ENCODE data around the gene SCG5. TPM values are rescaled to one million over a fixed set of nuclear protein-coding genes. Genes with fewer than 3 reads are reported as not detected.

SCG5 gene
- total and polyA plus RNA-seq, 2 donors = 2.4 to 14.9 TPM

- Histone ChIP-seq H3K36me3 (ENCODE audit: insufficient read depth) (no peaks in the 10 kb centered on the region), H3K27ac (ENCODE audit: low read depth) (no peak overlapping the region)
These were observed 7.8 kb downstream of the SCG5 start for GRCh38 chr15:32649342-32649741.

DNA sequence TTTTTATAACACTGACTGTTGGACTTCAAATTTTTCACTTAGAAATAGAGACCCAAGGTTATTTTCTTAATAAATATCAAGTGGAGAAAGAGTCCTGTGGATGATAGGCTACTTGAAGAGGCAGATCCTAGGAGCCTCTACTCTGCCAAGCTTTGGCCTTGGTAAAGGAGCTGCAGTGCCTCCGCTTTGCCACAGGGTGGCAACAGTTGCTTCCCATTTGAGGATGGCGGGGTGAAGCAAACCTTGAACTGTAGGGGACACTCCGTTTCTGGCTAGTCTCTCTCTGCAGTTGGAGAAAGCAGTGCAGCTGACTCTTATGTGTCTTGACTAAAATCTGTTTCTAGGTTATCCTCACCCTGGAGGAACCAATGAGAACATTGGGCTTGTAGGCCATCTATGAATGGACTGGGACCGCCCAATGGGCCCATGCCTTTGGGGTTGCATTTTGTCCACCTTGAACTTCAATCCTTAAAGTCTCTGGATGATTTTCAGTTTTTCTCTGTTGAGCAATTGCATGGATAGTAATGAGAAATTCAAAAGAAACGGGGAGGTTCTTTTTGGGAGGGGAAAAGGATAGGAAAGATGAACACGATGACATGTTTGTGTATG is 9.8 kb downstream of the SCG5 start:
- H3K4me3 ChIP-seq (ENCODE audit: low read depth, low read length) = no peak overlapping the region
- H3K4me1 ChIP-seq (ENCODE audit: insufficient read depth) = no peaks in the 10 kb centered on the region
- H3K36me3 ChIP-seq (ENCODE audit: insufficient read depth) = no peaks in the 10 kb centered on the region
- no peak overlapping the region for H3K27ac ChIP-seq (ENCODE audit: low read depth)
- WGBS = 49% methylated on average over 6 of the region's 6 CpGs
- no peak for DNase-seq (ENCODE audit: extremely low spot score)

More at GRCh38 chr15:32649342-32649741, 7.8 kb downstream of the SCG5 start:
- no peaks in the 10 kb centered on the region for H3K4me1 ChIP-seq (ENCODE audit: insufficient read depth)
- WGBS = 66% methylated on average over 5 of the region's 5 CpGs
- no peak overlapping the region for H3K4me3 ChIP-seq (ENCODE audit: low read depth, low read length)
- DNase-seq (ENCODE audit: extremely low spot score) = no peak

GRCh38 chr15:32652178-32652577 is 10.7 kb downstream of the SCG5 start:
- no peak for DNase-seq (ENCODE audit: extremely low spot score)
- Histone ChIP-seq H3K36me3 (ENCODE audit: insufficient read depth) (no peaks in the 10 kb centered on the region), H3K4me3 (ENCODE audit: low read depth, low read length) (no peak overlapping the region), H3K4me1 (ENCODE audit: insufficient read depth) (no peaks in the 10 kb centered on the region), H3K27ac (ENCODE audit: low read depth) (no peak overlapping the region)
- WGBS = 63% methylated on average over 3 of the region's 3 CpGs

DNA sequence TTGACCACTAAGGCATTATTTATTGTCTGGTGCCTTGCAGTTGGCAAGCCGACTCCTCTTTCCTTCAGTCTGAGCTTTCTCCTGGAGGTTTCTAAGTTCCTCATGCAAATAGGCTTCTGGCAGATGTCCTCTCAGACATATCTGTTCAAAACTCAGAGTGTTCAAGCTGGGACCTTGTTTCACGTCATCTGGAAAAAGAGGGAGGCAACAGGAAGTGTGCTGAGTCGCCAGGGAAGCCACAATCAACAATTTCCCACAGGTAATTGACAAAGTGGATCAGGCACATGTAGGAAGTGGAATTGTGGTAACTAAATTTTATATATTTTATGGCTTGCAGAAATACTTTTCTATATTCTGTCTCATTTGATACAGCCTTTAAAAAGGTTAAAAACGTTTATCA is 14.6 kb downstream of the SCG5 start:
- no peak overlapping the region for H3K4me3 ChIP-seq (ENCODE audit: low read depth, low read length)
- no peak for DNase-seq (ENCODE audit: extremely low spot score)
- no peaks in the 10 kb centered on the region for H3K36me3 ChIP-seq (ENCODE audit: insufficient read depth)
- H3K27ac ChIP-seq (ENCODE audit: low read depth) = no peak overlapping the region
- no peaks in the 10 kb centered on the region for H3K4me1 ChIP-seq (ENCODE audit: insufficient read depth)
- WGBS = 53% methylated on average over 4 of the region's 4 CpGs

DNA sequence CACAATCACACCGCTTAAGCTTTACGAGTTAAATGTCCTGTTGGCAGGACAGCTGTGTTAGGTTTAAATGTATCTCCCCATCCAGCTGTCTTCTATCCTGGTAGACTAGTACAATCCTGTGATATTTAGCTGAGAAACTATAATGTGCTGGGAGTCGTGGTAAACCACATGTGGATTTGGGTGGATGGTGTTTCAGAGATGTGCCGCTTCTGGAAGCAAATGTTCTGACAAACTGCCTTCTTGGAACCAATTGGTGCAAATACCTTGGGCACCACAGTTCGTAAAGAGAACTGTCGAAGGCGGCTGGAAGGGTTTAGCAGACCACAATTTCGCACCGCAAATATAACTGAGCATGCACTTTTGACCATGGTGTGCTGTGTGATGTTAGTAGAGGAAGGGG is 15.0 kb downstream of the SCG5 start:
- DNase-seq (ENCODE audit: extremely low spot score) = no peak
- Histone ChIP-seq H3K4me1 (ENCODE audit: insufficient read depth) (no peaks in the 10 kb centered on the region), H3K36me3 (ENCODE audit: insufficient read depth) (no peaks in the 10 kb centered on the region), H3K27ac (ENCODE audit: low read depth) (no peak overlapping the region), H3K4me3 (ENCODE audit: low read depth, low read length) (no peak overlapping the region)
- WGBS = 69% methylated on average over 9 of the region's 9 CpGs

GRCh38 chr15:32657198-32657883 is 15.8 kb downstream of the SCG5 start:
- DNase-seq (ENCODE audit: extremely low spot score) = no peak
- H3K4me3 ChIP-seq (ENCODE audit: low read depth, low read length) = no peak overlapping the region
- no peak overlapping the region for H3K27ac ChIP-seq (ENCODE audit: low read depth)
- WGBS = 82% methylated on average over 5 of the region's 5 CpGs
- no peaks in the 10 kb centered on the region for H3K36me3 ChIP-seq (ENCODE audit: insufficient read depth)
- no peaks in the 10 kb centered on the region for H3K4me1 ChIP-seq (ENCODE audit: insufficient read depth)

GRCh38 chr15:32657941-32658340 is 16.4 kb downstream of the SCG5 start:
- 98% methylated on average over 2 of the region's 2 CpGs for WGBS
- no peak overlapping the region for H3K4me3 ChIP-seq (ENCODE audit: low read depth, low read length)
- H3K36me3 ChIP-seq (ENCODE audit: insufficient read depth) = no peaks in the 10 kb centered on the region
- no peaks in the 10 kb centered on the region for H3K4me1 ChIP-seq (ENCODE audit: insufficient read depth)
- no peak for DNase-seq (ENCODE audit: extremely low spot score)
- no peak overlapping the region for H3K27ac ChIP-seq (ENCODE audit: low read depth)

DNA sequence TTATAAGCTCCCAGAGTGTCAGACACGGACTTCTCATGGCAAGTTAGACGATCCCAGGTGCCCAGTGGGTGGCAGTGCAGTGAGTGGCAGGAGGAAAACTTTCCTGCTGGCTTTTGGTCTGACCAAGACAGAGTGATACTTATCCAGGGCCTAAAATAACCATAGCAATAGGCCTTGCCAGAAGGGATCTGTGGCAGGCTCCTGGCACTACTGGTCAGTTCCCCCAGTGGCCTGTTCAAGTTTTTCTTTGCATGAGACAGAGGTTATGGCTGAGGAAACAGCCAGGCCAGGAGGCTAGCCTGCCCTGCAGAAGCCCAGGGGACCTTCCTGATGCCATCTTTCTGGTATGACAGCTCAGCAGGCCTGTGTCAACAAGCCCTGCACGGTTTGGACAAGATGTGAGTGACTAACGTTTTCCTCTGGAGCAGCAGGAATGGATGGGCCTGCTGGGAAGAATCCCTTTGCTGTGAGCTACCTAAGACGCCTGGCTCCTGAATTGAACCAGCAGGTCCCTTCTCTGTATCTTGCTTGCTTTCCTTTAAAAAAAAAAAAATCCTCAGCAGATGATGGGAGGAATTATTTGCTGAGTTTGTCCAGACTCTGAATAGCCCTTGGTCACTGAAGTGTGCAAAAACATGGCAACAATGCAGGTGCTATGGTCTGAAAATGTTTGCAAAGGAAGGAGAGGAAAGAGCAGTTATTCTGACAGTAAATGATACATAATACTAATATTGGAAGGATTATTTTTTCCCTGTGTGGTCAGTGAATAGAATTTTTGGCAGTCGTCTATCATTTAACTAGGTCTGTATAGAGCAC is 18.0 kb downstream of the SCG5 start:
- DNase-seq (ENCODE audit: extremely low spot score) = no peak
- H3K27ac ChIP-seq (ENCODE audit: low read depth) = no peak overlapping the region
- H3K4me3 ChIP-seq (ENCODE audit: low read depth, low read length) = no peak overlapping the region
- WGBS = 65% methylated on average over 6 of the region's 6 CpGs
- no peaks in the 10 kb centered on the region for H3K36me3 ChIP-seq (ENCODE audit: insufficient read depth)
- no peaks in the 10 kb centered on the region for H3K4me1 ChIP-seq (ENCODE audit: insufficient read depth)

DNA sequence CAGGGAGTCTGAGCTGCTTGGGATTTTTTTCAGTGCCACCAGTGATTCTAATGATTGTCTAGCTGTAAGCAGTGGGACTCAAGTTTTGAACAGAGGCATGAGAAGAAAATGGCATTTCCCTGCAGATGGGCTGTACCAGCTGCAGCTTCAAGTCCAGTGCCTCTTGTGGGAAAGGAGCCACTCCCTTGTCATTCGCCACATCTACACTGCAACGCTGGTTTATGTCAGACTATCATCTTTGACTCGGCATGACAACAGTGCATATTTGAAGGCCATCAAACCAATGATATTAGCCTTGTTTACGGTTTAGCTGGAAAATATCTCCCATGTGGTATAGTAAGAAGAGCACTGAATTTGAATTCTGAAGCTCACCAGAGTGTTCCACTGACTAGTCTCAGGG is 22.2 kb downstream of the SCG5 start:
- no peaks in the 10 kb centered on the region for H3K4me1 ChIP-seq (ENCODE audit: insufficient read depth)
- no peak overlapping the region for H3K4me3 ChIP-seq (ENCODE audit: low read depth, low read length)
- no peak for DNase-seq (ENCODE audit: extremely low spot score)
- no peak overlapping the region for H3K27ac ChIP-seq (ENCODE audit: low read depth)
- H3K36me3 ChIP-seq (ENCODE audit: insufficient read depth) = no peaks in the 10 kb centered on the region
- whole genome bisulfite sequencing = 96% methylated on average over 4 of the region's 4 CpGs

DNA sequence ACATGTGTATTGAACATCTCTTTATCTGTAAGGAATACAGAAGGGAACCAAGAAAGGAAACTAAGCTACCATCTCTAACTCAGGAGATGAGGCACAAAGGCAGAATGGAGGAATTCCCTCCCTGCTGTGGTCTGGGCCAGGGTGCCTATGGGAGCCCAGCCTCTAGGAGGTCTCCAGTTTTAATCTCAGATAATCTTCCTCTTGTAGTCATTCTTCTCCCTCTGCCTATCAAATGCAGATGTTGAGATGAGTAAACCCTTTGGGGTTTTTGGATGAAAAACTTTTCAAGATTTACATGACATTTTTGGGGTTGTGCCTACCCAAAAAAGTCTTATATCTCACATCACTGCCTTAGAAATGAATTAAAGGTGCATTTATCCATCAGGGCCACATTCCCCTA is 23.3 kb downstream of the SCG5 start:
- Histone ChIP-seq H3K4me1 (ENCODE audit: insufficient read depth) (no peaks in the 10 kb centered on the region), H3K36me3 (ENCODE audit: insufficient read depth) (no peaks in the 10 kb centered on the region), H3K27ac (ENCODE audit: low read depth) (no peak overlapping the region), H3K4me3 (ENCODE audit: low read depth, low read length) (no peak overlapping the region)
- DNase-seq (ENCODE audit: extremely low spot score) = no peak

GRCh38 chr15:32667321-32667720 is 25.8 kb downstream of the SCG5 start:
- WGBS = 98% methylated on average over 6 of the region's 6 CpGs
- Histone ChIP-seq H3K27ac (ENCODE audit: low read depth) (no peak overlapping the region), H3K36me3 (ENCODE audit: insufficient read depth) (no peaks in the 10 kb centered on the region), H3K4me3 (ENCODE audit: low read depth, low read length) (no peak overlapping the region), H3K4me1 (ENCODE audit: insufficient read depth) (no peaks in the 10 kb centered on the region)
- no peak for DNase-seq (ENCODE audit: extremely low spot score)

DNA sequence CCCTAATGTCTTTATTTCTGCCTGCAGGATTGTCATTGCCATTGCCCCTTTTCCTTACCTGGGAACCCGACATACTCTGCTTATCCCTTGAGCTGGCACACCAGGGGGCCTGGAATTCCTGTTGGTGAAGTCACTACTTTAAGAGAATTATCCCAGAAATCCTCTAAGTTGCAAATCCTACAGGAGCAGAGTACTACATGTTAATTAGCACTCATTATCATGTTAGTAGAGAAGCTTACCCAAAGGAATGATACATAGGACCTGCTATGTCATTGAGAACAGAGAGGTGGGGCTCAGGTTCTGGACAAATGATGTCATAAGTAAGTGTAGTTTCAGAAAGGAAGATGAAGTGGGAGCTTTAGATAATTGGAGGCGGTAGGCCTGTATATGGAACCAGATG is 27.4 kb downstream of the SCG5 start:
- no peak overlapping the region for H3K27ac ChIP-seq (ENCODE audit: low read depth)
- no peak for DNase-seq (ENCODE audit: extremely low spot score)
- no peaks in the 10 kb centered on the region for H3K4me1 ChIP-seq (ENCODE audit: insufficient read depth)
- no peaks in the 10 kb centered on the region for H3K36me3 ChIP-seq (ENCODE audit: insufficient read depth)
- no peak overlapping the region for H3K4me3 ChIP-seq (ENCODE audit: low read depth, low read length)
- WGBS = 86% methylated on average over 2 of the region's 2 CpGs

GRCh38 chr15:32669896-32670611 is 28.5 kb downstream of the SCG5 start:
- Histone ChIP-seq H3K27ac (ENCODE audit: low read depth) (no peak overlapping the region), H3K4me1 (ENCODE audit: insufficient read depth) (no peaks in the 10 kb centered on the region), H3K4me3 (ENCODE audit: low read depth, low read length) (no peak overlapping the region), H3K36me3 (ENCODE audit: insufficient read depth) (no peaks in the 10 kb centered on the region)
- 47% methylated on average over 5 of the region's 5 CpGs for WGBS
- no peak for DNase-seq (ENCODE audit: extremely low spot score)

Measured in urinary bladder (tissue), 4 donors.